Activated naive CD8-positive, alpha-beta T cell treated with anti-CD3 and anti-CD28 coated beads, Interleukin-2, amount 50 U/mL, for 24 hours (primary cell): ENCODE results near the gene SLC38A9.

ENCODE experiments used
- ATAC-seq: fragments of 150-1000 bp; cut with Tn5 transposase; one replicate; pipeline ENCODE4 v1.10.0; 2021
- DNase-seq: peaks from one replicate; pipeline ENCODE4 v3.0.0; 2021
- H3K27ac Mint-ChIP-seq: one replicate; pipeline ENCODE4 v1.8.0; 2021; ENCODE audit warnings: mild to moderate bottlenecking, mixed read lengths
- H3K27me3 Mint-ChIP-seq: one replicate; pipeline ENCODE4 v1.8.0; 2021; ENCODE audit warnings: mixed read lengths
- H3K36me3 Mint-ChIP-seq: one replicate; pipeline ENCODE4 v1.8.0; 2021; ENCODE audit warnings: low read depth, mixed read lengths
- H3K4me1 Mint-ChIP-seq: one replicate; pipeline ENCODE4 v1.8.0; 2021; ENCODE audit warnings: mixed read lengths
- H3K4me3 Mint-ChIP-seq: one replicate; pipeline ENCODE4 v1.8.0; 2021; ENCODE audit warnings: mild to moderate bottlenecking, moderate library complexity, mixed read lengths
- H3K9me3 Mint-ChIP-seq: one replicate; pipeline ENCODE4 v1.8.0; 2021; ENCODE audit warnings: mixed read lengths

The SLC38A9 gene

GRCh38 chr5:55692509-55692908 is 19.6 kb downstream of the SLC38A9 start:
- Mint-ChIP-seq H3K27me3 (no peaks in the 10 kb centered on the region), H3K27ac (no peak overlapping the region), H3K9me3 (no peaks in the 10 kb centered on the region), H3K4me3 (no peak overlapping the region), H3K36me3 (peaks cover 6% of the 10 kb centered on the region), H3K4me1 (no peaks in the 10 kb centered on the region)
- no peak for DNase-seq
- ATAC-seq, result no peak

GRCh38 chr5:55692106-55692417 is 20.1 kb downstream of the SLC38A9 start:
- ATAC-seq (no peak), DNase-seq (no peak)
- Mint-ChIP-seq H3K27me3 (no peaks in the 10 kb centered on the region), H3K4me1 (no peaks in the 10 kb centered on the region), H3K4me3 (no peak overlapping the region), H3K36me3 (peaks cover 5% of the 10 kb centered on the region), H3K9me3 (no peaks in the 10 kb centered on the region), H3K27ac (no peak overlapping the region)

GRCh38 chr5:55691265-55692105 is 20.6 kb downstream of the SLC38A9 start:
- H3K4me1 Mint-ChIP-seq, result no peaks in the 10 kb centered on the region
- H3K4me3 Mint-ChIP-seq, result no peak overlapping the region
- H3K27ac Mint-ChIP-seq, result no peak overlapping the region
- H3K27me3 Mint-ChIP-seq, result no peaks in the 10 kb centered on the region
- ATAC-seq, result no peak
- H3K9me3 Mint-ChIP-seq, result no peaks in the 10 kb centered on the region
- DNase-seq, result no peak
- H3K36me3 Mint-ChIP-seq, result peaks cover 2% of the 10 kb centered on the region

- DNase-seq, result no peak
- peaks cover 2% of the 10 kb centered on the region for H3K36me3 Mint-ChIP-seq
- H3K9me3 Mint-ChIP-seq, result no peaks in the 10 kb centered on the region
- ATAC-seq, result no peak
- no peaks in the 10 kb centered on the region for H3K27me3 Mint-ChIP-seq
- no peak overlapping the region for H3K4me3 Mint-ChIP-seq
- no peak overlapping the region for H3K27ac Mint-ChIP-seq
- no peaks in the 10 kb centered on the region for H3K4me1 Mint-ChIP-seq
Measured at GRCh38 chr5:55682071-55682470, 30.1 kb downstream of the SLC38A9 start.

DNA sequence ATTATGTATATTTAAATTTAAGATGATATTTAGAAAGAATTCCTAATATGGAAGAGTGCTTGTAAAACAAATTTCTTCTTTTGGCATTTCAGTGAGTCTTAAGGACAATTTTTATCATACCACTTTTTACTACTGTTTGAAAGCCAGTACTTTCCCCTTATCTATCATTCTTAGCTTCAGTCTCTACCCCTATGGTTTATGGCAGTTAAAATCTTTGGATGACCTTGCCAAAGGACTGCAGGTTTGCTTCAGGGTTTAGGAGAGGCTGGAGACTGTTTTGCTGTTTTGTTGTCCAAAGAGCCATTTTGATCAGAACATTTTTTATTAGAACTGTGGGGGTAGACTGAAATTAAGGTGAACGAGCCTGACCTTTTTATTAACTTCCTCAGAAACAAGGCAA is 30.8 kb downstream of the SLC38A9 start:
- H3K27me3 Mint-ChIP-seq, result no peaks in the 10 kb centered on the region
- no peak overlapping the region for H3K4me3 Mint-ChIP-seq
- H3K9me3 Mint-ChIP-seq, result no peaks in the 10 kb centered on the region
- DNase-seq, result no peak
- no peak overlapping the region for H3K27ac Mint-ChIP-seq
- peaks cover 2% of the 10 kb centered on the region for H3K36me3 Mint-ChIP-seq
- ATAC-seq, result no peak
- no peaks in the 10 kb centered on the region for H3K4me1 Mint-ChIP-seq

- no peak for DNase-seq
- Mint-ChIP-seq H3K36me3 (peaks cover 2% of the 10 kb centered on the region), H3K4me3 (no peak overlapping the region), H3K27me3 (no peaks in the 10 kb centered on the region), H3K4me1 (no peaks in the 10 kb centered on the region), H3K9me3 (no peaks in the 10 kb centered on the region), H3K27ac (no peak overlapping the region)
- no peak for ATAC-seq
Measured at GRCh38 chr5:55680353-55680752, 31.8 kb downstream of the SLC38A9 start.

DNA sequence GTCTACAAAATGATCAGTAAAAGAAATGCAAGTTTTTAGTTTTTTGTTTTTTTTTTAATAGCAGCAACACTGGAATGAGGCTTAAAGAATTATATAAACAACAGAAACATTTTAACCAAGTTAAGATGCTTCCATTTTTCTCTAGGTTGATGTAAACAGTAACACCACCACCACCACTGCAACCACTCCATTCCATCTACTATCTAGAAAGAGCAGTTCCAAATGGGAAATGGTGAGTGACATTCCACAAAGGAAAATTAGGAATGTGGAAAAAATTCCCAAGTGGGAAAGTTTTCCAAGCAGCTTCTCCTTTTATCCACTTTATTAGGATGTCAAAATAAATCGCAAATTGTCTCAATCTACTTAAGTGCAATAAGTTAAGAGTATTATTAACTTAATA is 32.6 kb downstream of the SLC38A9 start:
- DNase-seq, result no peak
- no peak for ATAC-seq
- Mint-ChIP-seq H3K36me3 (peaks cover 2% of the 10 kb centered on the region), H3K27me3 (no peaks in the 10 kb centered on the region), H3K4me3 (no peak overlapping the region), H3K9me3 (no peaks in the 10 kb centered on the region), H3K4me1 (no peaks in the 10 kb centered on the region), H3K27ac (no peak overlapping the region)

DNA sequence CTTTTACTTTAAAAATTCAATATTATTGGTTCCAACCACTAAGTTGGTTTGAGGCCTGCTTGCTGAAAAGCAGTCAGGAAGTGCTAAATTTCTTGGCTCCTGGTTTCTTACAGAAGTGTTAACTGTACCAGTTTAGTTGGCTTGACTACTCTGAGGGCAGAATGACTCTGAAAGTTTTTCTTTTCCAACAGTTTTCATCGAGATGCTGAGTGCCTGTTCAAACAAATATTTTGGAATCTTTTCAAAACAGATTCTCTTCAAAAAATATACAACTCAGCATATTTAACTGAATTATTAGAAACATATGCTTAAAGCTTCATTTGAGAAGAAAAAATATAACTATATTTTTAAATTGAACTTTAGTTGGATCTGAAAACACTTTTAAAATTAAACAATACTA is 37.0 kb downstream of the SLC38A9 start:
- Mint-ChIP-seq H3K27ac (no peak overlapping the region), H3K36me3 (peaks cover 5% of the 10 kb centered on the region), H3K9me3 (no peaks in the 10 kb centered on the region), H3K4me3 (no peak overlapping the region), H3K4me1 (no peaks in the 10 kb centered on the region), H3K27me3 (no peaks in the 10 kb centered on the region)
- ATAC-seq, result no peak
- no peak for DNase-seq

DNA sequence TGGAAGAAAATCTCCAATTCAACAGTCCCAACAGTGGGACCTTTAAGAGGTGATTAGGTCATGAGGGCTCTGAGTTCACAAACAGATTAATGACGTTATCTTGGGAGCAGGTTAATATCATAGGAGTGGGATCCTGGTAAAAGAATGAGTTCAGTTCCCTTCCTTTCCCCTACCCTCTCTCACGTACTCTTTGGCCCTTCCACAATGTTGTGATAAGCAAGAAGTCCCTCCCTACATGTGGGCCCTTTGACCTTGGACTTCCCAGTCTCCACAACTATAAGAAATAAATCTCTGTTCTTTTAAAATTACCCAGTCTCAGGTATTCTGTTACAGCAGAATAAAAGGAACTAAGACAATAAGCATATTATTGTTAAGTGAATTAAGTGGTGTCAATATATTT is 37.8 kb downstream of the SLC38A9 start:
- Mint-ChIP-seq H3K9me3 (no peaks in the 10 kb centered on the region), H3K36me3 (peaks cover 5% of the 10 kb centered on the region), H3K4me3 (no peak overlapping the region), H3K4me1 (no peaks in the 10 kb centered on the region), H3K27ac (no peak overlapping the region), H3K27me3 (no peaks in the 10 kb centered on the region)
- ATAC-seq, result no peak
- no peak for DNase-seq

DNA sequence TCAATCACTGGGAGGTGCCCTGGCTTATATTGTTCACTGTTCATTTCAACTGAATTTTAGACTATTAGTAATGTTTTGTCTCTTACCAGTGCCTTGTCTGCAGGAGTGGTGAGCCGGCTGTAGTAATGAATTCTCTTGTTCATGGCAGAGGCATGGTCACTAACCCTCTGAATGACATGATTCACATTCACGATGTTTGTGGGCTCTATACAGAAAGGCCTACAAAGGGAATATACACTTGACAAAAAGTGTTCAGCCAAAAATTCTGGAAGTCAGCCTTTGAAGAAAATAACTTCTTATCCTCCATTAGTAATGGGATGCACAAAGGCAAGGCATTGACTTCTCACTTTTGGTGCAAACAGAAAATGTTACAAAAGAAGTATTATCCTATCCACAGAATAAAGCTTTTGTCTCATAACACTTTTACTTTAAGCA is 39.6 kb downstream of the SLC38A9 start:
- Mint-ChIP-seq H3K27me3 (no peaks in the 10 kb centered on the region), H3K9me3 (no peaks in the 10 kb centered on the region), H3K4me1 (no peaks in the 10 kb centered on the region), H3K27ac (no peak overlapping the region), H3K4me3 (no peak overlapping the region), H3K36me3 (peaks cover 11% of the 10 kb centered on the region)
- no peak for ATAC-seq
- DNase-seq, result no peak

GRCh38 chr5:55671975-55672374 is 40.1 kb downstream of the SLC38A9 start:
- peaks cover 11% of the 10 kb centered on the region for H3K36me3 Mint-ChIP-seq
- no peak for ATAC-seq
- H3K9me3 Mint-ChIP-seq, result no peaks in the 10 kb centered on the region
- no peaks in the 10 kb centered on the region for H3K27me3 Mint-ChIP-seq
- DNase-seq, result no peak
- H3K4me3 Mint-ChIP-seq, result no peak overlapping the region
- H3K4me1 Mint-ChIP-seq, result no peaks in the 10 kb centered on the region
- no peak overlapping the region for H3K27ac Mint-ChIP-seq

- ATAC-seq, result no peak
- no peak for DNase-seq
- no peaks in the 10 kb centered on the region for H3K27me3 Mint-ChIP-seq
- no peak overlapping the region for H3K4me3 Mint-ChIP-seq
- H3K9me3 Mint-ChIP-seq, result no peaks in the 10 kb centered on the region
- peaks cover 13% of the 10 kb centered on the region for H3K36me3 Mint-ChIP-seq
- no peaks in the 10 kb centered on the region for H3K4me1 Mint-ChIP-seq
- H3K27ac Mint-ChIP-seq, result no peak overlapping the region
Measured at GRCh38 chr5:55668356-55668755, 43.8 kb downstream of the SLC38A9 start.

- peaks cover 13% of the 10 kb centered on the region for H3K36me3 Mint-ChIP-seq
- no peak overlapping the region for H3K27ac Mint-ChIP-seq
- no peaks in the 10 kb centered on the region for H3K9me3 Mint-ChIP-seq
Measured at GRCh38 chr5:55667938-55668337, 44.2 kb downstream of the SLC38A9 start.

DNA sequence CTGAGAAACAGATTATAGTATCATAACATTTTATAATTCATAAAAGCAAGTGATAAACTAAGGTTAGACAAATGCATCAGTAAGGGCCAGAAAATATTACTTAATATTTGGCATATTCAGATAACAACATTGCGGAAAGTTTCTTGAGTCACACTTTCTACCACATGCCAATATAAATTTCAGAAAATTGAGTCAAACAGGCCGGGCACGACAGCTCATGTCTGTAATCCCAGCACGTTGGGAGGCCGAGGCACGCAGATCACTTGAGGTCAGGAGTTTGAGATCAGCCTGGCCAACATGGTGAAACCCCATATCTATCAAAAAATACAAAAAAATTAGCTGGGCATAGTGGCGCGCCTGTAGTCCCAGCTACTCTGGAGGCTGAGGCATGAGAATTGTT is 47.1 kb downstream of the SLC38A9 start:
- DNase-seq, result no peak

More at GRCh38 chr5:55667938-55668337, 44.2 kb downstream of the SLC38A9 start:
- no peak for DNase-seq
- H3K4me1 Mint-ChIP-seq, result no peaks in the 10 kb centered on the region
- no peak for ATAC-seq
- H3K27me3 Mint-ChIP-seq, result no peaks in the 10 kb centered on the region
- H3K4me3 Mint-ChIP-seq, result no peak overlapping the region

GRCh38 chr5:55657443-55657842 is 54.7 kb downstream of the SLC38A9 start:
- no peak overlapping the region for H3K27ac Mint-ChIP-seq
- no peak for ATAC-seq
- H3K4me3 Mint-ChIP-seq, result no peak overlapping the region
- H3K36me3 Mint-ChIP-seq, result peaks cover 2% of the 10 kb centered on the region
- no peaks in the 10 kb centered on the region for H3K9me3 Mint-ChIP-seq
- H3K4me1 Mint-ChIP-seq, result no peaks in the 10 kb centered on the region
- H3K27me3 Mint-ChIP-seq, result no peaks in the 10 kb centered on the region
- DNase-seq, result no peak

More for the DNA sequence above, 47.1 kb downstream of the SLC38A9 start:
- no peaks in the 10 kb centered on the region for H3K9me3 Mint-ChIP-seq
- H3K27ac Mint-ChIP-seq, result no peak overlapping the region
- no peak for ATAC-seq
- no peaks in the 10 kb centered on the region for H3K27me3 Mint-ChIP-seq
- H3K4me1 Mint-ChIP-seq, result no peaks in the 10 kb centered on the region
- no peak overlapping the region for H3K4me3 Mint-ChIP-seq
- peaks cover 8% of the 10 kb centered on the region for H3K36me3 Mint-ChIP-seq

DNA sequence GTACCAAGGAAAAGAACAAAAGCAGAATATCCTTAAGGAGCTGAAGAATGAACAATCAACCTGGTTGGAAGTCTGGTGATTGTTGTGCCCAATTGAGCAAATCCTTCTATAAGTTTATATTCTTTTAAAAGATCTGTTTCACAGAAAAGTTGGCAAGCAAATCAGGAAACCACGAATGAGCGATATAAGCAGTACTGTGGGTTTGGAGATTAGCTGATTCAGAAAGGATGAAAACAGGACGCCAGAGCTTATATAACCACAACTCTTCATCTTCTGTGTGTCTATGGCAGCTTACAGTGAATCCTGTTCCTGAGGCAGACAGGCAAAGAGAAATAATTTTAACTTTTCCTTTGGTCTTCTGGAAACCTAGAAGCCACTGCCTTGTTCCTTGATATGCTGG is 61.7 kb downstream of the SLC38A9 start:
- H3K4me1 Mint-ChIP-seq, result peaks cover 16% of the 10 kb centered on the region
- H3K36me3 Mint-ChIP-seq, result peaks cover 23% of the 10 kb centered on the region
- no peaks in the 10 kb centered on the region for H3K27me3 Mint-ChIP-seq
- H3K27ac Mint-ChIP-seq, result peak overlapping the region; percentile 11
- H3K9me3 Mint-ChIP-seq, result no peaks in the 10 kb centered on the region
- no peak for DNase-seq
- ATAC-seq, result peak; percentile 85
- H3K4me3 Mint-ChIP-seq, result no peak overlapping the region
